Esophagus (tissue), 2 donors: ENCODE data around the gene PPP1R11. TPM values are rescaled to one million over a fixed set of nuclear protein-coding genes. Genes with fewer than 3 reads are reported as not detected.
"Not testable (repeated sequence)": the region's sequence is repeated elsewhere in the genome, so short reads cannot be mapped to it uniquely, and the experiment has no call there.

Experiments
- H3K27ac ChIP-seq, 2 donors: one replicate each; pipeline ENCODE4 v1.5.1; 2013; ENCODE audit warnings: low read depth in 2 of 2, mild to moderate bottlenecking in 2 of 2, inconsistent platforms in 1 of 2, low read length in 1 of 2, moderate library complexity in 1 of 2
- H3K27me3 ChIP-seq, 2 donors: one replicate each; pipeline ENCODE4 v1.6.1; 2013; ENCODE audit warnings: low read length in 2 of 2, control low read depth in 1 of 2, mild to moderate bottlenecking in 1 of 2; ENCODE audit not compliant: insufficient read depth in 2 of 2, control insufficient read depth in 1 of 2
- H3K36me3 ChIP-seq, 2 donors: one replicate each; pipeline ENCODE4 v1.6.1; 2013; ENCODE audit warnings: low read length in 1 of 2; ENCODE audit not compliant: control insufficient read depth in 2 of 2, insufficient read depth in 2 of 2
- H3K4me1 ChIP-seq, 2 donors: one replicate each; pipeline ENCODE4 v1.6.1; 2013; ENCODE audit warnings: low read length in 1 of 2; ENCODE audit not compliant: control insufficient read depth in 2 of 2, insufficient read depth in 2 of 2
- H3K4me3 ChIP-seq, 2 donors: one replicate each; pipeline ENCODE4 v1.5.1; 2013; ENCODE audit warnings: low read length in 2 of 2, mild to moderate bottlenecking in 2 of 2, low read depth in 1 of 2, moderate library complexity in 1 of 2
- H3K9me3 ChIP-seq, 2 donors: one replicate each; pipeline ENCODE4 v1.6.1; 2013; ENCODE audit warnings: mild to moderate bottlenecking in 2 of 2, low read depth in 1 of 2, low read length in 1 of 2, moderate library complexity in 1 of 2; ENCODE audit not compliant: control insufficient read depth in 2 of 2, insufficient read depth in 1 of 2
- WGBS, 2 donors: extraction: QIAGEN DNeasy Blood & Tissue Kit; methylation state at CpG; one replicate each; pipeline ENCODE4 v1.1.7; 2013; 5-methylcytosine and 5-hydroxymethylcytosine counted together
- polyA plus RNA-seq, 2 donors: library from polyadenylated mRNA; stranded (reverse); fragments of 200-250 nt; gene quantifications; one replicate each; pipeline ENCODE4 v1.2.3, GENCODE V29; 2013
- donor health status: healthy with polysubstance abuse.
- donor health status: Bipolar disorder and iron deficiency.

PPP1R11 gene
- polyA plus RNA-seq, 2 donors = 41.0 to 54.8 TPM

DNA sequence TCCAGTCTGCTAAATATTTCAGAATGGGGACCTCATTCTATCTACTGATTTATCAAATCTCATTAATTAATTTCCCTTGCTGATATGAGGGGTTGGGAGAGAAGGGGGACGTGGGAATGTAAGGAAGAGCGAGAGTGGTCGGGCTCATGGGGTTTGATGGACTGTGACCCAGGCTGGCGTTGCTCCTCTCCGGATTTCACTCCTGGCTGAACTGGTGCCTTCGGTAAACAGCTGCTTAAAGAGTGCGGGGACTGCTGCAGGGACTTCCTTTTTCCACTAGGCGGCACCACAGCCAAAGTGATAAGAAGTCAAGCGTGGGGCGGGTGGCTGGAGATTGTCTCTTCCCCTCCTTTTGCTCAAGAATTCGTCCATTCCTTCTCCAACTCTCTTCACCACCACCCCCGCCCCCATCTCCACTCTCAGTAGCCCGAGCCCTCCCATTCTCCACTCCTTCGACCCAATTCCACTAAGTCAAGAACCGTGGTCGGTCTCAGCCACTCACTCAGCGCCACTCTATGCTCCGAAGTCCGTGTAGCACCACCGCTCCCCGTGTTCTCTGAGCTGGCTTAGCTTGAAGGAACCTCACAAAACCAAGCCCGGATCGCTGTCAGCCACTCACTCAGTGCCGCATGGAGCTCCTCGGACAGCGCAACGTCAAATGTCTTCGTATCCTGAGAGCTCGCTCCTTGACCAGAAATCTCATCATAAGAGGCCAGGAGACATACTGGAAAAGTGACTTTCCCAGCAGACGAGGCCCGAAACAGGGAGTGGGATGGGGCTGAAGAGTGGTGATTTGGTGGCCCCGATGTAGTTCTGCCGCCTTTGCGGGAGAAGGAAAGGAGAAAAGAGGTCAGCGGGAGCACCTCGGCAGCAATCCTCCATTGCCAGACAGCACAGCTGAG is 36.2 kb downstream of the PPP1R11 start:
- Histone ChIP-seq H3K4me3 (peak overlapping the region; percentile 47 to 49), H3K9me3 (no peaks in the 10 kb centered on the region), H3K27me3 (peaks cover 0 to 3% of the 10 kb centered on the region in 2 donors), H3K36me3 (no peaks in the 10 kb centered on the region), H3K4me1 (peaks cover 0 to 7% of the 10 kb centered on the region in 2 donors), H3K27ac (peak overlapping the region; percentile 28 to 92)
- WGBS, 2 donors = 3 to 4% methylated on average over 36 of the region's 36 CpGs

DNA sequence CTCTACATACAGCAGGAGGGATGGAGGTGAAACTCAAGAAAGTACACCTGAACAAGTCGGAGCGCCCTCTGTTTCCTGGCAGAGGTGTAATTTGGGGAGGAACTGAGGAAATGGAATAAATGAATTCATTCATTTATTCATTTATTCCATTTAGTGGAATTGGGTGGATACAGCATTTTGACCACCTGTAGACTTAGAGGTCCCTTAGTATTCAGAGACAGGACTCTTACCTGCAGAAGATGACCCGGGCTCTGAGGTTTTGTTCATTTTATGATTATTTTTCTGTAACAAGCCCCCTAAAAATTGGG is 36.8 kb downstream of the PPP1R11 start:
- 37 to 38% methylated on average over 3 of the region's 3 CpGs for WGBS, 2 donors
- Histone ChIP-seq H3K36me3 (no peaks in the 10 kb centered on the region), H3K4me1 (peaks cover 0 to 7% of the 10 kb centered on the region in 2 donors), H3K27me3 (peaks cover 0 to 3% of the 10 kb centered on the region in 2 donors), H3K4me3 (peak overlapping the region in 1 of 2 donors; percentile 38), H3K27ac (no peak overlapping the region), H3K9me3 (no peaks in the 10 kb centered on the region)

GRCh38 chr6:30104661-30105060 is 37.7 kb downstream of the PPP1R11 start:
- 85 to 93% methylated on average over 2 of the region's 2 CpGs for WGBS, 2 donors
- Histone ChIP-seq H3K36me3 (no peaks in the 10 kb centered on the region), H3K9me3 (no peaks in the 10 kb centered on the region), H3K4me1 (peaks cover 0 to 7% of the 10 kb centered on the region in 2 donors), H3K4me3 (no peak overlapping the region), H3K27me3 (peaks cover 0 to 3% of the 10 kb centered on the region in 2 donors), H3K27ac (no peak overlapping the region)

DNA sequence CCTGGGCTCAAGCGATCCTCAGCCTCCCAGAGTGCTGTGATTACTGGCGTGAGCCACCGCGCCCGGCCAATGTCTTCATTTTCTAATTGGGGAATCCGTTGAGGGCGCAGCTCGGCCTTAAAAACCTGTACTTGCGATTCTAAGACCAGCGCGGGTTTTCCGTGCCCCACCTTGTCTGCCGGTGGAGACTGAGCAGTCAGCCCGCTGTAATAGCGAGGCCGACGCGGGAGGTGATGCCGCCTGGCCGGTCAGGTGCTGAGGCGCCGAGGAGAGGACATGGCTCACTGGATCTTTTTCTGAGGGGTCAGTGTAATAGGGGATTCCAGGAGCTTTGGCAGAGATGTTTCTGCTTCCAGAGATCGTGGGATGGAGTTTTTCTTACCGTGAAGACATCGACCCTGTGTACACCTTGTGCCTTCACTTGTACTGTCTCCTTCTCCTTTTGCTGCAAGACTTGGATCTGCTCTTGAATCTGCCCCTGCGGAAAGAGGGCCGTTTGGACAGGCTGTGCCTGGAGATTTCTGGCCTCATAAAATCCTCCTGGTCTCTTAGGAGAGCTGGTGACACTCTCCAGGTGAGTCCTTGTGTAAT is 44.4 kb downstream of the PPP1R11 start:
- WGBS, 2 donors = 37 to 58% methylated on average over 27 of the region's 27 CpGs
- Histone ChIP-seq H3K27me3 (no peaks in the 10 kb centered on the region), H3K4me1 (no peaks in the 10 kb centered on the region), H3K36me3 (no peaks in the 10 kb centered on the region), H3K4me3 (no peak overlapping the region), H3K27ac (no peak overlapping the region), H3K9me3 (no peaks in the 10 kb centered on the region)

- Histone ChIP-seq H3K27ac (no peak overlapping the region), H3K27me3 (no peaks in the 10 kb centered on the region), H3K4me3 (no peak overlapping the region), H3K4me1 (no peaks in the 10 kb centered on the region), H3K36me3 (no peaks in the 10 kb centered on the region), H3K9me3 (no peaks in the 10 kb centered on the region)
- 75 to 77% methylated on average over 10 of the region's 10 CpGs for WGBS, 2 donors
Measured at GRCh38 chr6:30112402-30112994, 45.5 kb downstream of the PPP1R11 start.

DNA sequence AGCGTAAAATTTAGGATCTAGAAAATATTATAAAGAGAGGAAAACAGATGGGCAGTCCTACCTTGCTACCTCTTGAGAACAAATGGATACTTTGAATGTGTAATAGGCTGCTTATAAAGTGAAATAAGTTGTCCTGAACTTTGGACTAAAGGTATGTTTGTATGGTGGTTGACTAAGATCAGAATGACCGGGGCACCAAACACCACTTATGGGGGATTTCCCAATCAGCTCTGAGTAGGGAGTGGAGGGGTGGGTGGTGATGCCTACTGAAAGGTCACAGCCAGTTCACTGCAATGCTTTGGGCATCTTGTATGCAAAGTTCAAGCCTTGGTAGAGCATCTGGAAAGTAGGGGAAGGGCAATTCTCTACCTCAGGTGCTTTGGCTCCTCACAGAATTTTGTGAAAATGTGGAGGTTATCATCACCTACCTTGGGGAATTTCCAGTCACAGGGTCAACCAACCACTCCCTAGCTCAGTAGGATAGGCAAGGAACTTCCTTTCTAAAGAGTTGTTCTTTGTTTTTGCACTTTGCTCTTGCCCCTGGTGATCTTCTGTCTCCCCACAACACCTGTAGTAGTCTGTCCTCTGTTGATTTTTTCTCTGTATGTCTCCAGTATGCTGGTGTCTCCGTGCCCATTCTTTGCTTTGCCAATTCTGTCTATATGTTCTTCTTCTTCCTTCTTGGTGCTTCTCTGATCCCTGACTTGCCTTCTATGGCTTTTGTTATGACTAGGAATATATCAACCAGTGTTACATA is 46.2 kb downstream of the PPP1R11 start, which contains the start of gene TRIM31:
Gene TRIM31, minus strand, starts transcription at position 88 of the 757 bp plus-strand sequence. CDS start 285 bp downstream, outside the sequence.
- H3K9me3 ChIP-seq = no peaks in the 10 kb centered on the region
- no peaks in the 10 kb centered on the region for H3K36me3 ChIP-seq
- no peak within 1 kb of the TSS for H3K4me3 ChIP-seq
- WGBS, 2 donors = 61 to 80% methylated on average over 3 of the region's 3 CpGs
- H3K4me1 ChIP-seq = no peaks in the 10 kb centered on the region
- no peaks in the 10 kb centered on the region for H3K27me3 ChIP-seq
- H3K27ac ChIP-seq = no peak within 1 kb of the TSS

GRCh38 chr6:30113841-30114240 is 46.8 kb downstream of the PPP1R11 start:
- Histone ChIP-seq H3K9me3 (no peaks in the 10 kb centered on the region), H3K4me3 (no peak overlapping the region), H3K36me3 (no peaks in the 10 kb centered on the region), H3K4me1 (no peaks in the 10 kb centered on the region), H3K27me3 (no peaks in the 10 kb centered on the region), H3K27ac (no peak overlapping the region)
- 39 to 46% methylated on average over 1 of the region's 1 CpG for WGBS, 2 donors

- no peaks in the 10 kb centered on the region for H3K36me3 ChIP-seq
- H3K4me1 ChIP-seq = no peaks in the 10 kb centered on the region
- H3K9me3 ChIP-seq = no peaks in the 10 kb centered on the region
- no peak overlapping the region for H3K27ac ChIP-seq
- no peak overlapping the region for H3K4me3 ChIP-seq
- 78 to 79% methylated on average over 6 of the region's 6 CpGs for WGBS, 2 donors
- H3K27me3 ChIP-seq = no peaks in the 10 kb centered on the region
Measured at GRCh38 chr6:30116724-30117123, 49.7 kb downstream of the PPP1R11 start.

DNA sequence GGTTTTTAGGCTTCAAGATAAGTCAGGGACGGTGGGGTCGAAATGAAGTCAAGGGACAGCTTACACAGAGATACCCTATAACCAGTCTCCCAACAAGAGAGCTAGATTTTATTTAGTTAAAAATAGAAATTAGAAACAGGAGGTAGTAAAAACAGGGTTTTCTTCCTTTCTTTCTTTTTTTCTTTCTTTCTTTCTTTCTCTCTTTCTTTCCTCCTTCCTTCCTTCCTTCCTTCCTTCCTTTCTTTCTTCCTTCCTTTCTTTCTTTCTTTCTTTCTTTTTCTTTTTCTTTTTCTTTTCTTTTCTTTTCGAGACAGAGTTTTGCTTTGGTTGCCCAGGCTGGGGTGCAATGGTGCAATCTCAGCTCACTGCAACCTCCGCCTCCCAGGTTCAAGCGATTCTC is 51.7 kb downstream of the PPP1R11 start:
- not testable (repeated sequence) for H3K9me3 ChIP-seq, H3K27me3 ChIP-seq, H3K4me3 ChIP-seq, H3K36me3 ChIP-seq, H3K27ac ChIP-seq, H3K4me1 ChIP-seq
- 87 to 92% methylated on average over 5 of the region's 5 CpGs for WGBS, 2 donors
